HepG2 (cell line): Measurements from ENCODE around the gene DNM3. TPM values are rescaled to one million over a fixed set of nuclear protein-coding genes. Genes with fewer than 3 reads are reported as not detected.

ENCODE experiments used
- ATAC-seq: fragments of 200-7000 bp; cut with Tn5 transposase; 3 replicates; pipeline ENCODE4 v1.9.1; 2020; ENCODE audit warnings: mild to moderate bottlenecking, moderate library complexity
- BruUV-seq: library from RNA; stranded (reverse); fragments of 400-500 nt; replicated peaks from 2 replicates; lab custom pipeline; 2021; lab: Mats Ljungman, UMichigan
- CTCF ChIA-PET: fragments of 300-600 bp; formaldehyde crosslinking; extraction: SDS; loops from one replicate; lab custom pipeline; 2021; ENCODE audit warnings: low total read pairs, inconsistent platforms, low intra/inter-chr PET ratio; lab: Yijun Ruan, JAX
- POLR2A ChIA-PET: fragments of 350-600 bp; sonication (Branson Sonifier 250); formaldehyde crosslinking; loops from one replicate; lab custom pipeline; 2020; ENCODE audit warnings: antibody characterized with exemption, inconsistent platforms; lab: Yijun Ruan, JAX
- DNase-seq: peaks from one replicate; pipeline ENCODE4 v3.0.0-alpha.2; 2015; ENCODE audit warnings: low spot score
- FAIRE-seq: peaks from 3 replicates; lab custom pipeline; 2011; peaks lifted over from hg19 to GRCh38; lab: Jason Lieb, UNC
- H2AFZ ChIP-seq: one replicate; pipeline ENCODE4 v1.6.1; 2011; ENCODE audit warnings: low read length, inconsistent platforms
- H3K27ac ChIP-seq: fragments of 300-600 bp; 3 replicates; pipeline ENCODE4 v1.8.0; 2011; ENCODE audit warnings: mixed run types, mild to moderate bottlenecking, mixed read lengths, low read length, inconsistent platforms; ENCODE audit not compliant: insufficient read depth; ENCODE audit errors: extremely low read length
- H3K27me3 ChIP-seq, 2 experiments: fragments of 200-600 bp in 1 of 2; 2 replicates in 1 of 2; 3 replicates in 1 of 2; pipeline versions ENCODE4 v1.6.0 to v1.8.0; 2011; ENCODE audit warnings: low read length in 2 of 2, mild to moderate bottlenecking in 2 of 2, moderate library complexity in 2 of 2, inconsistent platforms in 1 of 2; ENCODE audit not compliant: insufficient read depth in 2 of 2, control insufficient read depth in 1 of 2
- H3K36me3 ChIP-seq, 2 experiments: fragments of 200-600 bp in 1 of 2; replicated peaks in 1 of 2; 2 replicates in 1 of 2; 3 replicates in 1 of 2; pipeline versions ENCODE4 v1.5.1 to v1.8.0; 2011; ENCODE audit warnings: low read length in 2 of 2, inconsistent platforms in 1 of 2; ENCODE audit not compliant: insufficient read depth in 2 of 2, control insufficient read depth in 1 of 2
- H3K4me1 ChIP-seq: 2 replicates; pipeline ENCODE4 v1.5.1; 2012; ENCODE audit warnings: low read length, inconsistent platforms; ENCODE audit not compliant: insufficient read depth
- H3K4me2 ChIP-seq: 2 replicates; pipeline ENCODE4 v1.6.0; 2011; ENCODE audit warnings: low read depth, low read length, inconsistent platforms
- H3K4me3 ChIP-seq, 3 experiments: fragments of 200-600 bp in 1 of 3; sonication (generic), shearing (Covaris generic) in 1 of 3; replicated peaks in 1 of 3; 2 replicates each; pipeline ENCODE4 v1.5.1; 2011 to 2016; ENCODE audit warnings: low read length in 3 of 3, inconsistent platforms in 2 of 3, low read depth in 2 of 3, mild to moderate bottlenecking in 2 of 3, control low read depth in 1 of 3, mixed read lengths in 1 of 3; ENCODE audit not compliant: insufficient read depth in 1 of 3
- H3K79me2 ChIP-seq: one replicate; pipeline ENCODE4 v1.6.1; 2011; ENCODE audit warnings: low read length, inconsistent platforms; ENCODE audit not compliant: insufficient read depth
- H3K9ac ChIP-seq: 2 replicates; pipeline ENCODE4 v1.6.0; 2011; ENCODE audit warnings: mild to moderate bottlenecking, low read depth, low read length, inconsistent platforms; ENCODE audit not compliant: insufficient read depth
- H3K9me3 ChIP-seq: 2 replicates; pipeline ENCODE4 v1.5.1; 2012; ENCODE audit warnings: mild to moderate bottlenecking, low read length
- H4K20me1 ChIP-seq: 2 replicates; pipeline ENCODE4 v1.6.0; 2011; ENCODE audit warnings: inconsistent platforms, mild to moderate bottlenecking, low read length, moderate library complexity; ENCODE audit not compliant: insufficient read depth
- ARHGAP35 ChIP-seq: sonication (generic); formaldehyde crosslinking; IDR thresholded peaks from 2 replicates; pipeline ENCODE4 v1.9.0; 2022; ENCODE audit warnings: mild to moderate bottlenecking, inconsistent platforms, moderate library complexity, missing genetic modification reagents, borderline replicate concordance
- GATAD2A ChIP-seq: IDR thresholded peaks from 2 replicates; pipeline ENCODE4 v1.6.1; 2016
- IKZF4 ChIP-seq: sonication (generic); formaldehyde crosslinking; IDR thresholded peaks from 2 replicates; pipeline ENCODE4 v1.5.1; 2020; ENCODE audit warnings: borderline replicate concordance, mild to moderate bottlenecking, low read depth, missing genetic modification reagents; ENCODE audit errors: not compliant biosample characterization
- KDM3A ChIP-seq: IDR thresholded peaks from 2 replicates; pipeline ENCODE4 v1.6.1; 2018; ENCODE audit warnings: low read depth, missing compliant biosample characterization
- LCORL ChIP-seq, 2 experiments: fragments of 450-650 bp in 1 of 2; sonication (generic) in 1 of 2; formaldehyde crosslinking in 1 of 2; IDR thresholded peaks; 2 replicates each; pipeline versions ENCODE4 v1.5.0 to v1.6.1; 2017 to 2020; ENCODE audit warnings: antibody characterized with exemption in 1 of 2, missing genetic modification reagents in 1 of 2
- MTA3 ChIP-seq: sonication (generic); formaldehyde crosslinking; IDR thresholded peaks from 2 replicates; pipeline ENCODE4 v1.4.0; 2020; ENCODE audit warnings: missing genetic modification reagents
- PHB2 ChIP-seq: fragments of 450-650 bp; IDR thresholded peaks from 2 replicates; pipeline ENCODE4 v1.6.1; 2018; ENCODE audit not compliant: partially characterized antibody
- PTBP1 ChIP-seq: fragments of 200-400 bp; formaldehyde crosslinking; IDR thresholded peaks from 2 replicates; pipeline ENCODE4 v1.6.1; 2018; ENCODE audit warnings: low read length, low read depth; ENCODE audit not compliant: poor library complexity, severe bottlenecking
- SMAD1 ChIP-seq: sonication (generic); formaldehyde crosslinking; IDR thresholded peaks from 2 replicates; pipeline ENCODE4 v1.4.0; 2020; ENCODE audit warnings: missing genetic modification reagents, low read depth, mild to moderate bottlenecking, borderline replicate concordance
- SP2 ChIP-seq: sonication (generic); formaldehyde crosslinking; IDR thresholded peaks from 2 replicates; pipeline ENCODE4 v1.5.1; 2020; ENCODE audit warnings: mild to moderate bottlenecking, missing genetic modification reagents
- ZNF10 ChIP-seq: sonication (generic); formaldehyde crosslinking; IDR thresholded peaks from 2 replicates; pipeline ENCODE4 v1.4.0; 2020; ENCODE audit warnings: mild to moderate bottlenecking, low read depth, missing genetic modification reagents, borderline replicate concordance
- ZNF224 ChIP-seq: sonication (generic); formaldehyde crosslinking; IDR thresholded peaks from 2 replicates; pipeline ENCODE4 v1.5.0; 2020; ENCODE audit warnings: mild to moderate bottlenecking, missing genetic modification reagents
- ZNF558 ChIP-seq: sonication (generic); formaldehyde crosslinking; IDR thresholded peaks from 2 replicates; pipeline ENCODE4 v1.9.0; 2022; ENCODE audit warnings: mild to moderate bottlenecking, missing genetic modification reagents, borderline replicate concordance
- WGBS: methylation state at CpG from one replicate; pipeline ENCODE4 v1.1.6; 2017; ENCODE audit warnings: low lambda C conversion rate; 5-methylcytosine and 5-hydroxymethylcytosine counted together
- in situ Hi-C: cut with HindIII; loops from 2 replicates; pipeline ENCODE4 v1.10.0; 2017; ENCODE audit warnings: low pct_unique_long_range_greater_than_20kb; ENCODE audit not compliant: extremely low pct_ligation_motif_present
- intact Hi-C: fragments of 100-400 bp; cut with micrococcal nuclease; formaldehyde crosslinking; loops from one replicate; pipeline ENCODE4 v1.10.0; 2022; ENCODE audit not compliant: unreplicated experiment
- polyA plus RNA-seq, 8 experiments: library from polyadenylated mRNA; depleted of rRNA in 3 of 8; stranded (reverse) in 7 of 8; unstranded in 1 of 8; fragments of >200 nt; fragmentation: Illumina TruSeq in 4 of 8; extraction: Trizol in 4 of 8; gene quantifications; 2 replicates each; pipeline versions ENCODE4 v1.2.1 to v1.2.3, GENCODE V29; 2011 to 2016; ENCODE audit warnings: low read depth in 4 of 8, missing spikeins in 1 of 8, mixed read lengths in 1 of 8; ENCODE audit not compliant: insufficient read depth in 1 of 8
- total RNA-seq, 5 experiments: library from RNA; depleted of rRNA; stranded (reverse); fragments of >200 nt; fragmentation: Illumina TruSeq; extraction: Trizol; gene quantifications; 2 replicates each; pipeline ENCODE4 v1.2.3, GENCODE V29; 2016; ENCODE audit warnings: low read depth in 1 of 5
- TF ChIP-seq, protein P1 (sequence below): sonication (generic); formaldehyde crosslinking; IDR thresholded peaks from 2 replicates; pipeline ENCODE4 v1.8.1; 2023; ENCODE audit warnings: mild to moderate bottlenecking, missing genetic modification reagents

DNM3 gene
- total and polyA plus RNA-seq, 2 of the 13 experiments (the other 11 are each of a cell fraction or from before 2014, with no cell fraction given) = 0.05 TPM; not detected in 1

DNA sequence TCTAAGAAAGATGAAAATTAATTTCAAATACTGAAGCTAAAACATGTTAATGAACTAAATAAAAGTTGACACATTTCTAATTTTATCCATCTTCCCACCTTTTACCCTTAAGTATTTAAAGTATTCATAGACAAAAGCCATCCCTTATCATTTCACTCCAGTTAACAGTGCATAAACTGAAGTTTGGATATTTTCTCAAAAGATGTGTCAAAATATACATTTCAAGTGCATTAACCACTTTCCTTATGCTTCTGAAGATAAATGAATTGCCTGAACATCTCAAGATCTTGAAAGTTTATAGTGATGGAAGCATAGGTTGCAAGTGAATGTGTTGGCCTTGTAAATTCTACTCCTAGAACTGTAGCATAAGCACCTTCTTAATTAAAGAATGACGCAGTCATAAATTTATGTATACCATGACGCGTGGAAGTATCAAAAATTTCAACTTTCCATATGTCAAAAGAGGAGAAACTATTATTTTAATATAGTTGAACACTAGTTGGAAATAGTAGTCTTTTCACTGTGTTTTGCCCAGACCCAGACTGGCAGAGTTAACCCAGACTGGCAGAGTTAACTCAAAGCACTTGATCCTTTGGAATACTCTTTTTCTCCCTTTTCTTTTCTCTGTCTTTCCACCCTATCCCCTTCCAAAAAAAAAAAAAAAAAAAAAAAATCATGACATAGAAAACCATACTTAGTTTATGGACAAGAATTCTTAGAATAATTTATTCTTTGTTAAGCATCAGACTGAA is 296.6 kb downstream of the DNM3 start:
- 21% methylated on average over 3 of the region's 3 CpGs for WGBS
- in situ Hi-C loops = no loop called here

More for the DNA sequence above, 296.6 kb downstream of the DNM3 start:
- Histone ChIP-seq H3K9me3 (no peaks in the 10 kb centered on the region), H3K79me2 (no peaks in the 10 kb centered on the region), H3K27ac (no peak overlapping the region), H3K4me1 (no peaks in the 10 kb centered on the region), H3K4me2 (no peak overlapping the region), H3K27me3 (no peaks in the 10 kb centered on the region), H3K36me3 (no peaks in the 10 kb centered on the region), H3K9ac (no peak overlapping the region), H3K4me3 (no peak overlapping the region), H4K20me1 (no peaks in the 10 kb centered on the region), H2AFZ (no peak overlapping the region)
- intact Hi-C loops = no loop called here
- ATAC-seq (no peak), FAIRE-seq (no peak), DNase-seq (no peak)
- TF ChIP-seq SMAD1 (CRISPR knock-in tag) (no peak), MTA3 (CRISPR knock-in tag) (no peak), LCORL (IDR thresholded peaks at IDR 0.05) (no peak), LCORL (CRISPR knock-in tag; IDR thresholded peaks at IDR 0.05) (no peak), ZNF10 (CRISPR knock-in tag) (no peak), ZNF558 (CRISPR knock-in tag) (no peak), IKZF4 (CRISPR knock-in tag) (no peak), GATAD2A (no peak), ZNF224 (CRISPR knock-in tag) (no peak), ARHGAP35 (CRISPR knock-in tag) (no peak), PHB2 (no peak), KDM3A (CRISPR knock-in tag) (no peak), SP2 (CRISPR knock-in tag) (no peak), PTBP1 (no peak)
- TF ChIP-seq, protein P1, sequence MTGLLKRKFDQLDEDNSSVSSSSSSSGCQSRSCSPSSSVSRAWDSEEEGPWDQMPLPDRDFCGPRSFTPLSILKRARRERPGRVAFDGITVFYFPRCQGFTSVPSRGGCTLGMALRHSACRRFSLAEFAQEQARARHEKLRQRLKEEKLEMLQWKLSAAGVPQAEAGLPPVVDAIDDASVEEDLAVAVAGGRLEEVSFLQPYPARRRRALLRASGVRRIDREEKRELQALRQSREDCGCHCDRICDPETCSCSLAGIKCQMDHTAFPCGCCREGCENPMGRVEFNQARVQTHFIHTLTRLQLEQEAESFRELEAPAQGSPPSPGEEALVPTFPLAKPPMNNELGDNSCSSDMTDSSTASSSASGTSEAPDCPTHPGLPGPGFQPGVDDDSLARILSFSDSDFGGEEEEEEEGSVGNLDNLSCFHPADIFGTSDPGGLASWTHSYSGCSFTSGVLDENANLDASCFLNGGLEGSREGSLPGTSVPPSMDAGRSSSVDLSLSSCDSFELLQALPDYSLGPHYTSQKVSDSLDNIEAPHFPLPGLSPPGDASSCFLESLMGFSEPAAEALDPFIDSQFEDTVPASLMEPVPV (CRISPR knock-in tag) = no peak
- ChIA-PET POLR2A (no interaction called here), CTCF (no interaction called here)
- no TSS peak for BruUV-seq
